ENCODE data around the gene YY1AP1.

DNA sequence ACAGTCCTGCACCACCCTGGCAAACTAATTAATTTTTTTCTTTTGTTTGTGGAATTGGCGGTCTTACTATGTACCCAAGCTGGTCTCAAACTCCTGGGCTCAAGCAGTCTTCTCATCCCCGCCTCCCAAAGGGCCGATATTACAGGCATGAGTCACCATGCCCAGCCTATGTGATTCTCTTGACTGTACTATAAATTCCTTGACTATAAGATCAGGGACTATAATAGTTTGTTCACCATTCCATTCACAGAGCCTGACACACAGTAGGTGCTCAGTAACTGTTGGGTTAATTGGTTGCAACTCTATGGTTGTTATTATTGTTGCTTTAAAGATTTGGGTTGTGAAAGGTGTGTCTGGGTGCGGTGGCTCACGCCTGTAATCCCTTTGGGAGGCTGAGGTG lies 17.6 kb upstream of the YY1AP1 start:
- TF ChIP-seq SIN3A (IDR thresholded peaks at IDR 0.05; ENCODE audit: borderline replicate concordance, low read depth, low read length) (no peak), RFX5 (IDR thresholded peaks at IDR 0.05; ENCODE audit: low read length) (no peak), NFIC (IDR thresholded peaks at IDR 0.05; ENCODE audit: borderline replicate concordance) (no peak)
- TF ChIP-seq, protein P1, sequence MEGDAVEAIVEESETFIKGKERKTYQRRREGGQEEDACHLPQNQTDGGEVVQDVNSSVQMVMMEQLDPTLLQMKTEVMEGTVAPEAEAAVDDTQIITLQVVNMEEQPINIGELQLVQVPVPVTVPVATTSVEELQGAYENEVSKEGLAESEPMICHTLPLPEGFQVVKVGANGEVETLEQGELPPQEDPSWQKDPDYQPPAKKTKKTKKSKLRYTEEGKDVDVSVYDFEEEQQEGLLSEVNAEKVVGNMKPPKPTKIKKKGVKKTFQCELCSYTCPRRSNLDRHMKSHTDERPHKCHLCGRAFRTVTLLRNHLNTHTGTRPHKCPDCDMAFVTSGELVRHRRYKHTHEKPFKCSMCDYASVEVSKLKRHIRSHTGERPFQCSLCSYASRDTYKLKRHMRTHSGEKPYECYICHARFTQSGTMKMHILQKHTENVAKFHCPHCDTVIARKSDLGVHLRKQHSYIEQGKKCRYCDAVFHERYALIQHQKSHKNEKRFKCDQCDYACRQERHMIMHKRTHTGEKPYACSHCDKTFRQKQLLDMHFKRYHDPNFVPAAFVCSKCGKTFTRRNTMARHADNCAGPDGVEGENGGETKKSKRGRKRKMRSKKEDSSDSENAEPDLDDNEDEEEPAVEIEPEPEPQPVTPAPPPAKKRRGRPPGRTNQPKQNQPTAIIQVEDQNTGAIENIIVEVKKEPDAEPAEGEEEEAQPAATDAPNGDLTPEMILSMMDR (IDR thresholded peaks at IDR 0.05), result no peak

Data from SK-N-SH (cell line).